A549 treated with AZD9567 at 1 μM for 4 hours (cell line): ENCODE results near the gene SARM1. TPM values are rescaled to one million over a fixed set of nuclear protein-coding genes. Genes with fewer than 3 reads are reported as not detected.

Experiments used
- total RNA-seq: library from RNA; stranded (reverse); fragments of 200-300 nt; extraction: Qiagen RNA extraction; gene quantifications from 5 replicates; pipeline ENCODE4 v1.2.3, GENCODE V29; 2022; ENCODE audit not compliant: insufficient read depth

Gene SARM1
- total RNA-seq, result 3.9 to 7.0 TPM (median 5.4 TPM) in 5 replicates

DNA sequence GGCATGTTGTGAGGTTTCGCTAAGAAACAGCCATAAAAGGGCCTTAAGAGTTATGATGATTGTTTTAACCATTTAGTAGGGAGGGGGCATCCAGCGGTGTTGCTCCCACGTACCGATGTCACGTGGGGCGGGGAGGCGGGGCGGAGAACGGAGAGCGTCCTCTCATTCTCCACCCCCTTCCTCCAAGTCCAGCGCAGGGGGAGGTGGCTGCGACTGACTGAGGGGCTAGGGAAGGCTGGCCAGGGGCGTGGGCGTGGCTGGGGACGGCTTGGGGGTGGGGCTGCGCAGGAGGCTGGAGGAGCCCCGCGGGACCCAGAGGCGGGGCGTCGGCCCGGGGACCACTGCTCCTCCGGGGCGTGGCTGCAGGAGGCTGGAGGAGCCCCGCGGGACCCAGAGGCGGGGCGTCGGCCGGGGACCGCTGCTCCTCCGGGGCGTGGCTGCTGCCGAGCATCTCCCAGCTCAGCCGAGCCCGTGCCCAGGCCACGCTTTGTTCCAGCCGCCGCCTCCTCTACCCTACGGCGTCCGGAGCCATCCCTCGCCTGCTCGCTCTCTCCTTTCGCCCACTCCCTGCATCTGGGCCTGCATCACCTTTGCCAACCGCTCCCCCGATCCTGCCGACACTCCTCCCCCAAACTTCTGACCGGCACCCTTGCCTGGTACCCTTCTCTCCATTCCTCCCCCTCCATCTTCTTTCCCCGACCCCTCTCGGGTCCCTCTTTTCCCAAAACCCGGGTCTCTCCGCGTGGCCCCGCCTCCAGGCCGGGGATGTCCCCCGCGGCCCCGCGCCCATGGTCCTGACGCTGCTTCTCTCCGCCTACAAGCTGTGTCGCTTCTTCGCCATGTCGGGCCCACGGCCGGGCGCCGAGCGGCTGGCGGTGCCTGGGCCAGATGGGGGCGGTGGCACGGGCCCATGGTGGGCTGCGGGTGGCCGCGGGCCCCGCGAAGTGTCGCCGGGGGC, at the start of gene SARM1:
Gene SARM1 (plus strand): TSS at position 450 of the 958 bp plus-strand sequence. CDS start 339 bp downstream, at position 789.

GRCh38 chr17:28335201-28335958, 36.1 kb upstream of the SARM1 start, which contains the start of the genes IFT20 and TNFAIP1:
IFT20 (minus strand) TSS chr17:28335472; CDS start chr17:28331985, 3,487 bp downstream.
TNFAIP1 (plus strand) TSS chr17:28335761; CDS start chr17:28339522, 3,761 bp downstream.

DNA sequence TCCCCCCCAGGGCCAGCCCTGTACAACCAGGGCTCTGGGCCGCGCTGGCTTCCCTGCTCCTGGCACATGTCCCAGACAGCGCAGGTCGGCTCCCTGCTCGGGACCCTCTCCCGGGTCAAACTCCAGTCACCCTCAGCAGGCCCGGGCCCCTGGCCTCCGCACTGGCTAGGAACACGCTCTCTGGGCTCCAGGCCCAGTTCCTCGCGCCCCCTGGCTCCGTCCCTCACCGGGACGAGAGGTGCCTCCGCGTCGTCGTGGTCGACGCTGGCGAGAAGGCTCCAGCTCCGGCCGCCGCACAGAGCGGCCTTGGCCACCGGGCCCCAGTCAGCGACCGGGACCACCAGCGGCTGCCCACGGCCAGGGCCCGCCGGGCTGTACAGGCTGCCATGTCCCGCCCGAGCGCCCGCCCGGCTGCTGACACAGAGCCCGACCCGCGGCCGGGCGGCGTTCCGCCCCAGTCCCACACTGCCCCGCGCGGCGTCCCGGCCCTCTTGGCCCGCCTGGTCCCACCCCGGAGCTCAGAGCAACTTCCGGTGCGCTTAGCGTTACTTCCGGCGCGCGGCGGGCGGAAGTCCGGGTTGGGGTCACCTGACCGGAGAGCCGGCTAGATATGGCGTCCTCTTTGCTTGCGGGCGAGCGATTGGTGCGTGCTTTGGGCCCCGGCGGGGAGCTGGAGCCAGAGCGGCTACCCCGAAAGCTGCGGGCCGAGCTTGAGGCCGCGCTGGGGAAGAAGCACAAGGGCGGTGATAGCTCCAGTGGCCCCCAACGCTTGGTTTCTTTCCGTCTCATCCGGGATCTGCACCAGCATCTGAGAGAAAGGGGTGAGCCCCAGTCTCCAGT, 14.2 kb upstream of the SARM1 start, which contains the start of gene POLDIP2:
Gene POLDIP2 (minus strand): TSS at position 467 of the 840 bp plus-strand sequence. CDS start 79 bp downstream, at position 388.

DNA sequence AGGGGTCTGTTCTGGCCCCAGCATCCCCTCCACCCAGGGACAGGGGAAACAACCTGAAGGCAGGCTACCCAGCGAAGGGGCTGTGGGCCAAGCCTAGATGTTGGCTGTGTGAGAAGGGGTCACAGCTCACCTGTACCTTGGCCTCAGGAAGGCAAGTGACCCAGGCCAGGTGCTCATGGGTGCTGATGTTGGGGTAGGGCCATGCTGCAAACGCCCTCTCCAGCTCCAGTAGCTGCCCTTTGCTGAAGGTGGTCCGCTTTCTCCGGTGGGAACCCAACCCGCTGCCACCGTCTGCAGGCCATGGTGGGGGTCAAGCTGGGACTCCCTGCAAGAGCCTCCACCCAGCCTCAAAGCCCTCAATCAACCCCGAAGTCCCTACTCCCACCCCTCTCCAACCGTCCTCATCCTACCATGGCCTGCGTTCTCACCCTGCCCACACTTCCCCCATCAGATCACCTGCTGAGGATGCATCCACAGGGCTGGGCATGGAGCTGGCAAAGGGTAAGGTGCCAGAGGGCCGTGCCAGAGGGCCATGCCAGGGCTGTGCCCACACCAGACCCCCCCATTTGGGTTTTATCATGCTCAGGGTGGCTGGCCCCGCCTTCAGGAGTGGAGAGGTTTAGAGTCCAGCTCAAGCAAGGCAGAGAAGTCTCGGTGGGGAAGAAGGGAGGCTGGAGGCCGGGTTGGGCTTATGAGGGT, 6.7 kb upstream of the SARM1 start, which contains the start of gene SEBOX:
Gene SEBOX (minus strand): TSS at position 535 of the 699 bp plus-strand sequence. CDS start 48 bp downstream, at position 487.

GRCh38 chr17:28370035-28370743, 1.3 kb upstream of the SARM1 start, which contains the start of gene VTN:
VTN (minus strand) TSS chr17:28370307; CDS start chr17:28370203, 104 bp downstream.

GRCh38 chr17:28405632-28406472, 34.4 kb downstream of the SARM1 start, which contains the start of gene SLC46A1:
SLC46A1 (minus strand) TSS chr17:28406212; CDS start chr17:28406114, 98 bp downstream.

Other genes with a start within 250 kb of the SARM1 start
- 42.3 to 51.1 TPM (median 47.2 TPM) in 5 replicates for gene TMEM97, start 52.5 kb upstream of the SARM1 start, total RNA-seq
- 41.1 to 61.7 TPM (median 52.7 TPM) in 5 replicates for gene IFT20, start 36.2 kb upstream of the SARM1 start, total RNA-seq
- 41.6 to 53.0 TPM (median 46.8 TPM) in 5 replicates for gene TNFAIP1, start 35.9 kb upstream of the SARM1 start, total RNA-seq
- gene POLDIP2, start 14.2 kb upstream of the SARM1 start, total RNA-seq, result 146 to 165 TPM (median 162 TPM) in 5 replicates
- not detected in 5 replicates for gene SEBOX, start 6.5 kb upstream of the SARM1 start, total RNA-seq
- gene VTN, start 1.4 kb upstream of the SARM1 start, total RNA-seq, result 12.7 to 19.7 TPM (median 18.9 TPM) in 5 replicates
- 18.4 to 20.5 TPM (median 20.2 TPM) in 5 replicates for gene SLC46A1, start 34.5 kb downstream of the SARM1 start, total RNA-seq
- gene SLC13A2, start 102.0 kb downstream of the SARM1 start, total RNA-seq, result 0.05 to 0.14 TPM (median 0.09 TPM) in 4 of 5 replicates, not detected in the other
- 0.03 TPM in 1 of 5 replicates, not detected in the others for gene FOXN1, start 134.7 kb downstream of the SARM1 start, total RNA-seq
- gene UNC119, start 180.9 kb downstream of the SARM1 start, total RNA-seq, result 27.2 to 39.1 TPM (median 33.2 TPM) in 5 replicates
- 46.8 to 62.9 TPM (median 60.3 TPM) in 5 replicates for gene PIGS, start 199.8 kb downstream of the SARM1 start, total RNA-seq
- 2.1 to 2.7 TPM (median 2.5 TPM) in 5 replicates for gene ALDOC, start 205.2 kb downstream of the SARM1 start, total RNA-seq
- gene SPAG5, start 227.3 kb downstream of the SARM1 start, total RNA-seq, result 69.9 to 80.7 TPM (median 71.9 TPM) in 5 replicates
- 1.1 to 4.9 TPM (median 4.1 TPM) in 5 replicates for gene RSKR, start 242.5 kb downstream of the SARM1 start, total RNA-seq